ENCODE data around the gene SCTR.

SCTR gene
- 0 reads per million in 2 donors for total RNA-seq

GRCh38 chr2:119523952-119524694 is at the start of gene SCTR:
TSS of gene SCTR (minus strand) at chr2:119524483. CDS start at chr2:119524226, 257 bp downstream.
- DNase-seq = peak in 1 of 5 experiments; percentile 13

- no peak for DNase-seq
Observed at GRCh38 chr2:119567292-119567691, 43.0 kb upstream of the SCTR start.

DNA sequence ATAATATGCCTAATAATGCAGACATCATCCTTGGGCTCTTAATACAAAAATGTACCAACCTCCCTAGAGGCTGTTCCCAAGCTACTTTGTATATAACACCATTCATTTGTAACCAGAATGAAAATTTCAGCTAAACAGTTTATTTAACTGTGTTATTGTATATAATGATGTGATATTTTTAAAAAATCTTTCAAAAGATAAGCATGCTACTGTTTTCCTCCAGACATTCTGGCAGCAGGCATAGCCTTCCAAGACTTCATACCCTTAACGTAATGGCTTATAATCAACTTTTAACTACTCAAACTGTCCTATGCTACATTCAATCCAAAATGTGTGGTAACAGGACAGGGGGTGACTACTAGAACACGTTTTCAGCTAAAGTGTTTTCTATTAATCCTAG is 41.2 kb upstream of the SCTR start:
- no peak for DNase-seq

- DNase-seq = no peak
Observed at GRCh38 chr2:119553687-119554344, 29.5 kb upstream of the SCTR start.

GRCh38 chr2:119552902-119553301 is 28.6 kb upstream of the SCTR start:
- no peak for DNase-seq

DNA sequence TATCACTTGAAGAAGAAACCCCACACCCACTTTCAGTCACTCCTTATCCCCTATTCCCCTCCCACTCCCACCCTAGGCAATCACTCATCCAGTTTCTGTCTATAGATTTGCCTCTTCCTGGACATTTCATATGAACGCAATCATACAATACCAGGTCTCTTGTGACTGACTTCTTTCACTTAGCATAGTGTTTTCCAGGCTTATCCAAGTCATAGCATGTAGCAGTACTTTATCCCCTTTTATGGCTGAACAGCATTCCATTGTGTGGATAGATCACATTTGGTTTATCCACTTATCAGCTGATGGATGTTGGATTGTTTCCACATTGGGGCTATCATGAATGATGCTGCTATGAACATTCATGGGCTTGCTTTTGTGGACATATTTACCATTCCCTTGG is 26.6 kb upstream of the SCTR start:
- no peak for DNase-seq

DNA sequence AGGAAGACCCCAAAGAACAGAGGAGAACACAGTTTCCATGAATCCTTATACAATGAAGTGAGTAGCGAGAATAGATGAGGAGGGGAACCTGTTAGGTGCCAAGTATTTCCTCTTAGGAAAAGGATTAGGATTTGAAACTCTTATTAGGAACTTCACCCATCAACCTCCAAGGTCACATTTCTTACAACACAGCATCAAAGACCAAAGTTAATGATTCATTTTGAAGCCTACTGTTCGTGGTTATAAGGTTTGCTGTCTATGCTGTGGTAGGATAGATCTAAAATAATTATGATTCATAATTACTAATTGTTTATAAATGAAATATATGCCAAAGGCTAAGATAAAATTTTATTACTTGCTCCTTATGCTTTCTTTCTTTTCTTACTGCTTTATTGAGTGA is 26.1 kb upstream of the SCTR start:
- DNase-seq = no peak

GRCh38 chr2:119549241-119549640 is 25.0 kb upstream of the SCTR start:
- DNase-seq = no peak

DNA sequence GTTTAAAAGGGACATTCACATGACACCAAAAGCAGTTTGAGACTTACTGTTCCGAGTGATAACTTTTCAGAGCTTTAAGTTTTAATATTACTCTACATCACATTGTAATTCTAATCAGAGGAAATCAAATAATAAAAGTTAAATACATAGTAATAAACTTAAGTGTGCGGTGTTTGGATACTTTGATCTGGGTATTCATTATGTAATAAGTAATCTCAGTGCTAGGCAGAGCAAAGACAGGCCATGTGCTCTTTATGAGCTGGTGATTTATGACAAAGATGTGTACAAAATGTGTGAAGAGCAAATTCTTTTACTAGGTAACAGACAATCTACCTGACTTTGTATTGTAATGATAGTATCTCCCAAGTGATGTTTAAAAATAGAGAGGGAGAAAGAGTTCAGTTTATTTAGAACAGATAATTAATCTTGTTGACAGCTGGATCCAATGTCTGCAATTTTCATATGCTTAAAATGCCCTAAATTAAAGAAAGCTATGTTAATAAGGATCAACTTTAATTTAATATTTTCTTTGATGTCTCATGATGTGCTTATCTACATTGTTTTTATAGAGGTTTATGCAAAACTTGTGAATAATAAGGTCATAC is 24.3 kb upstream of the SCTR start:
- DNase-seq = no peak

- no peak for DNase-seq
Observed at GRCh38 chr2:119546447-119546767, 22.1 kb upstream of the SCTR start.

DNA sequence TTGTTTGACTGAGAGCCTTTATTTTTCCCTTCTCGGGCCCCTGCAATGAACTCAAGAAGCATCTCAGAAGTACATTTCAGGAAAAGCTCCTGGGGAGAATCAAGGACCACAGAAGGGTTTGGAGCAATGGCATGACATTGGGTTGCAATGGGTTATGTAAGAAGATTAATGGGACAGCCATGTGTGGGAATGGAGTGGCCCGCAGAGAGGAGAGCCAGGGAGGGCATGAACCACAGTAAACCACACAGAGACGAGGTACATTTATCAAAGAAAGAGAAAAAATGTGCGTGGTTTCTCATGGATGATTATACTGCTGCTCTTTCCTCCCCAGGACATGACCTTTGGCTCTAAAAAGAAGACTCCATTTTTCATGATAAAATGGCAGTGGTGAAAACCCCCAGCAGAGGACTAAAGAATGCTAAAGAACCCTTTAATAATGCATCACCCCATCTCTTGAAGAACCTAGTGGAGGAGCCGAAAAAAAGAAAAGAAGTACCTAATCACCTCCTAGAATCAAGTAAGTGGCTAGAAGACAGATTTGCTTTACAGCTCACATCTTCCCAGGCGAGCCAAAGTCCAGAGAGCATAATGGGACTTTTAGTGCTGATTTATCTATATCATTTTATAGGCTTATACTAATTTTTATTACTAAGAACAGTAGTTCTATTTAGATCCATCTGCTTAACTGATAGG is 21.6 kb upstream of the SCTR start:
- no peak for DNase-seq

DNA sequence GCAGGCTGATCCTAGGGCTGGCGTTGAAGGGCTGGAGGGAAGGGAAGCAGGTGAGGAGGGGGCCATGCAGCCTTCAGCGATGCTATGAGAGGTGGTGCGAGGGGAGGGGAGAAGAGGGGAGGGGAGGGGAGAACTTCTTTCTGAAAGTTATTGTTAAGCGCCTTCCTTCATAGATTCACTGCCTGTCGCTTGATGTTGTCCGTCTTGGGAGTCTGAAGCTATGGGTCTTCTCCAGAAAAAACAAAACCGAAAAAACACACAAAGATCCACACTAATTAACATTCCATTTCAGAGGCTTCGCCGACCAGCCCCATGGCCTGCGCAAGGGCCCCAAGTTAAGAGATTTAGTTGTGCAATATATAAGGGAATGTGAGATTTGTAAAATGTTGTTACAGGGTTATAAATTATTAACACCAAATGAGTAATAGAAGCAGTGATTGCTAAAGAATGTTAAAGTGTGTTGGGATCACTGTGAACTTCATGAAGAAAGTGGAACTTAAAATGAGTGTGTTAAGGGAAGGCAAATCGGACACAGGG is 20.7 kb upstream of the SCTR start:
- no peak for DNase-seq

DNA sequence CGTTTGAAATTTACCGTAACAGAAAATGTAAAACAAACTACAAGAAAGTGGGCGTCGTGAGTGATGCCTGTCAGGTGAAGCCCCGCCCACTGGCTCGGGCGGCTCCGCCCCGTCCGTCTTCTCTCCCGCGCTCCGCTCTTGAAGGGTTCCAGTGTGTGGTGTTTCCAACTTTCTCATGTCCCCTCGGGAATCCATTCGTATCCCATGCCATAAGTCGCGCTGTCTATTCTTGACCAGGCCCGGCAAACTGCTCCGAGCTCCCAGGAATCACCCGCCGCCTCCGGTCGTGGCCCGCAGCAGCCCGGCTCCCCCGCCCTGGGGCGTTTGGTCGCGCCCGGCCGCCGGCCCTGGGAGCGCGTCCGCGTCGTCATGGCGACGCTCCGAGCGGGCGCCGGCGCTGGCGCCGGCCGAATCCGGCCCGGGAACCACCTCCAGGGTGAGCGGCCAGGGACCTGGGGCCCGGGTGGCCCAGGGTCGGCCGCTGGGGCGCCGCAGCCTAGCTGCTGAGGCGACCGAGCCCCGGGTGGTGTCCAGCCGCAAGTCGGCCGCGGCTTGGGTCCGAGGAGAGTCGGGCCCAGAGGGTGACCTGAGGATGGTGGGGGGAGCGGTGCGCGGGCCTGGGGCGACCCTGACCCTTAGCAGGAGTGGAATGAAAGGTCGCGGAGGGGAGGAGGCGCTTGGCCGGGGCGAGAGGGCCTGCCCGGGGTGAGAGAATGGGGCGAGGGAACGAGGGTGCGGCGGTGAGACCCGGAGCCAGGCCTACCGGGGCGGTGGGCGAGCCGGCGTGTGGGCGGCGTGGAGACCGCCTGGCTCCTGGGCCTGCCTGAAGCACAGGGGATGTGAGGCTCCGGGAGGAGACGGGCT is 20.0 kb upstream of the SCTR start, which contains the start of gene CFAP221:
CFAP221 (plus strand) TSS at position 375 of the 864 bp plus-strand sequence. CDS start 1,683 bp downstream, outside the sequence.
- DNase-seq = peak in 2 of 5 experiments; percentile 13 to 58

DNA sequence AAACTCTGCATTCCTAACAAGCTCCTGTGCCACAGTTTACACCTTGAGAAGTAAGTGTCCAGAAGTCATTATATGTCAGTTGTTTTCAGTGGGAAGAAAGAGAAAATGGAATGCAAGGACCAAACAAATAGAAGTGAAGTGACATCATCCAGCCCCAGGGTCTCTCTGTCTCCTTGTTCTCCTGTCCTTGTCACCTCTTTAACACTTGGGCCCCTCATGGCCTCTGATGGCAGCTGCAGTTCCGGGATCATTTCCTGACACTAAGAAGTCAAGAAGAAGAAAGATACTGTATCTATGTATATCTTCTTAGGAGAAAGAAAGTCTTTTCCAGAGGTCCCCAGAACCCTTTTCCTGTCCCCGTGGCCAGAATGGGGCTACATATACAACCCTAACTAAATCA is 17.2 kb upstream of the SCTR start:
- DNase-seq = no peak

- no peak for DNase-seq
Observed at GRCh38 chr2:119537792-119538191, 13.5 kb upstream of the SCTR start.

DNA sequence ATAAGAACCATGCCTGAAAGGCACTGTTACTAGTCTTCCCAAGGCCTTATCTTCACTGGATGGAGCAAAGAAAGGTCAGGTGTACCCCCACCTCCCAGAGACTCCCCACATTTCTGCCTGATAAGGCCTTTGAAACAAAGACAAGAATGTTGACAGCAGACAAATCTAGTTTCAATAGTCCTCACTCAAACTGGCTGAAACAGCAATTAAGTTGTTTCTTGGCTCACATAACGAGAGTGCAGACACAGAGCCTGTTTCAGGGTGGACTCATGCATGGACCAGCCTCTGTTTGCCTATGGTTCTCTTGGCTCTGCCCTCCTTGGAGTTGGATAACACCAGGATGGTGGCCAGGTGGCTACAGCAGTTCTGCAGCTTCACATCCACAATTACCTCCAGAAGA is 12.4 kb upstream of the SCTR start:
- no peak for DNase-seq

DNA sequence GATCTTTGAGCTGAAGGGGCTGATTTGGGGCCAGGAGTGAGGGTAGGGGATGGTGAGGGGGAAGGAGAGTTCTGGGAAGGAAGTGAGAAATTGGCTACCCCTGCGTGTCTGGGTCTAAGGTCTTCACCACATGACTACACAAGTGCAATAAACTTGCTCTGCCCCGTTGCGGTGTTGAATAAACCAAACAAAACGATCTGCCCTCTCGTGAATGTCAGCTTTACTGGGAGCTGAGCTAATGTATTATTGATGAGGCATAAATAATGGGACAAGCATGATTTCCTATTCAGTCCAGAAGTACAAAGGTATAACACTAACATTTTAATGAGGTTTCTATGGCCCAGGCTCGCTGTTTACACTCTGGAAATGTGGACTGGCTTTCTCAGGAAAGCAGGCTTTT is 11.9 kb upstream of the SCTR start:
- no peak for DNase-seq

GRCh38 chr2:119533560-119533959 is 9.3 kb upstream of the SCTR start:
- no peak for DNase-seq

DNA sequence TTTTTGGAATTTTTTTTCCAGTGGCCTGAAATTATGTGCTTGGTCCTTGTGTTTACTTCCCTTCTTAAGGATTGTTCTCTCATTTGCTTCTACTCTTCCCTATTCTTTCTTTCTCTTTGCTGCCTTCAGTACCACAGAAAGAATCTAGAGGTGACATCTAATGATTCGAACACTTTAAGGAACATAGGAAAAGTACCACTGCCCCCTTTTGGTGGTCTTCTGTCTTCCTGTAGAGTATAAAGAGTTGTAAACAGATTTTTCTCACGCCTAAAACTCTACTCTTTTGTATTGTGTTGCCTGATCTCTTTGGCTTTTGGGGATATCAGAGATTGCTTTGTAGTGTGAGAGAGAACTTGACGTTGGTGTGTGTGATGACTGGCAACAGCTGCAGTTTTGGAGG is 7.0 kb upstream of the SCTR start:
- DNase-seq = no peak

DNA sequence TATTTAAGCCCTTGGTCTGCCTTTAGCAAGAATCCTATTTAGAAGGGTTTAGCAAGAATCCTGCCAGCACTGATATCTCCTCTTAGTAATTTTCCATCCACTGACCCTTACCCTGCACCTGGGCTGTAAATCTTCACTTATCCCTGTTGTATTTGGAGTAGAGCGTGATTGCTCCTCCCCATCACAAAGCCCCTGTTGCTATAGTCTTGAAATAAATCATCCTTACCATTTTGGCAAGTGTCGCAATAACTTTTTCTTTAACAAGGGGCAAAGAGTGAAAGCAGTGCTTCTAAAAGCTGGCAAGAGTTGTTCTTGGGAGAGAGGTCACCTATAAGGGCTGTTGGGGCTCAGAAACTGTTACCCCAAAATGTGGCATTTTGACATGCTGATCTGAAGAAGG is 3.7 kb upstream of the SCTR start:
- DNase-seq = no peak

GRCh38 chr2:119525614-119526013 is 1.3 kb upstream of the SCTR start:
- no peak for DNase-seq

- no peak for DNase-seq
Observed at GRCh38 chr2:119523383-119523951, 816 bp downstream of the SCTR start.

Data from T-helper 2 cell (primary cell).